Ishikawa (cell line): ENCODE data around the gene NOTCH1.

Experiments
- CEBPB ChIP-seq: IDR thresholded peaks from 2 replicates; pipeline ENCODE4 v1.6.1; 2012
- CREB1 ChIP-seq: IDR thresholded peaks from 2 replicates; pipeline ENCODE4 v1.6.1; 2012; ENCODE audit warnings: low read depth
- EGR1 ChIP-seq: IDR thresholded peaks from 2 replicates; pipeline ENCODE4 v1.6.1; 2012
- EP300 ChIP-seq: IDR thresholded peaks from 2 replicates; pipeline ENCODE4 v1.6.1; 2012; ENCODE audit warnings: borderline replicate concordance
- FOXM1 ChIP-seq: IDR thresholded peaks from 2 replicates; pipeline ENCODE4 v1.6.1; 2012; ENCODE audit warnings: low read depth, borderline replicate concordance
- NFIC ChIP-seq: IDR thresholded peaks from 2 replicates; pipeline ENCODE4 v1.6.1; 2012
- RAD21 ChIP-seq: IDR thresholded peaks from 2 replicates; pipeline ENCODE4 v1.6.1; 2012; ENCODE audit warnings: low read depth
- TCF12 ChIP-seq: IDR thresholded peaks from 2 replicates; pipeline ENCODE4 v1.6.1; 2012; ENCODE audit warnings: low read depth
- TEAD4 ChIP-seq: IDR thresholded peaks from 2 replicates; pipeline ENCODE4 v1.6.1; 2012
- YY1 ChIP-seq: IDR thresholded peaks from 2 replicates; pipeline ENCODE4 v1.6.1; 2012; ENCODE audit warnings: low read depth
- ZBTB7A ChIP-seq: IDR thresholded peaks from 2 replicates; pipeline ENCODE4 v1.6.1; 2012; ENCODE audit warnings: low read depth
- TF ChIP-seq, protein P1 (sequence below): IDR thresholded peaks from 2 replicates; pipeline ENCODE4 v1.6.1; 2012
- TF ChIP-seq, protein P2 (sequence below): IDR thresholded peaks from 2 replicates; pipeline ENCODE4 v1.6.1; 2012
- TF ChIP-seq, protein P3 (sequence below): IDR thresholded peaks from 2 replicates; pipeline ENCODE4 v1.6.1; 2012; ENCODE audit warnings: low read depth, mild to moderate bottlenecking

Gene NOTCH1

DNA sequence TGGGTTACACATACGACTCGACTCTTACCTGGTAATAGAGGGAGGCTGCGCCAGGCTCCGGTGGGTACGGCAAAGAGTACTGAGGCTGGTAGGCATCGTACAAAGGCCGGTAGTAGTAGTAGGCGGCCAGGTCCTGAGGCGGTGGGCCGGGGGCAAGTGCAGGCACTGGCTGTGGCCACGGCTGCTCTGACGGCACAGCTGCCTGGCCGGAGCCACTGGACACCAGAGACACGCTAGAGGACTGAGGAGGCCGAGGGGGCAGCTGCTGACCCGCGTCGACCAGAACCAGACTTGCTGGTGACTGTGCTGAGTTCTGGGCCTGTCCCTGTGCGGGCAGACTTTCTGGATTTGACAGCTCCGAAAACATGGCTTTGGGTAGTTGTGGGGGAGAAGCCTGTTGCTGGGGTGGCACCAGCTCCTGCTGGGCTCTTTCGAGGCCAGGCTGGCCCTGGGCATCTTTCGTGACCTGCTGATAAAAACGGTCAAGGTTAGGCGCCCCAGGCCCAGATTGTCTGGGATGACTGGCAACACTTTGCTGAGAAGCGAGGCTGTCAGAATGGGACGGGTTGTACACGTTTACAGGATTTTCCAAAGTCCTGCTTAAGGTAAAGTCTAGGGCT lies 71.7 kb downstream of the NOTCH1 start:
- TF ChIP-seq RAD21 (no peak), YY1 (no peak), NFIC (no peak), EP300 (no peak), TEAD4 (no peak), TCF12 (no peak), EGR1 (no peak)
- TF ChIP-seq, protein P1, sequence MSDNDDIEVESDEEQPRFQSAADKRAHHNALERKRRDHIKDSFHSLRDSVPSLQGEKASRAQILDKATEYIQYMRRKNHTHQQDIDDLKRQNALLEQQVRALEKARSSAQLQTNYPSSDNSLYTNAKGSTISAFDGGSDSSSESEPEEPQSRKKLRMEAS: no peak
- TF ChIP-seq, protein P2, sequence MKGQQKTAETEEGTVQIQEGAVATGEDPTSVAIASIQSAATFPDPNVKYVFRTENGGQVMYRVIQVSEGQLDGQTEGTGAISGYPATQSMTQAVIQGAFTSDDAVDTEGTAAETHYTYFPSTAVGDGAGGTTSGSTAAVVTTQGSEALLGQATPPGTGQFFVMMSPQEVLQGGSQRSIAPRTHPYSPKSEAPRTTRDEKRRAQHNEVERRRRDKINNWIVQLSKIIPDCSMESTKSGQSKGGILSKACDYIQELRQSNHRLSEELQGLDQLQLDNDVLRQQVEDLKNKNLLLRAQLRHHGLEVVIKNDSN: no peak

DNA sequence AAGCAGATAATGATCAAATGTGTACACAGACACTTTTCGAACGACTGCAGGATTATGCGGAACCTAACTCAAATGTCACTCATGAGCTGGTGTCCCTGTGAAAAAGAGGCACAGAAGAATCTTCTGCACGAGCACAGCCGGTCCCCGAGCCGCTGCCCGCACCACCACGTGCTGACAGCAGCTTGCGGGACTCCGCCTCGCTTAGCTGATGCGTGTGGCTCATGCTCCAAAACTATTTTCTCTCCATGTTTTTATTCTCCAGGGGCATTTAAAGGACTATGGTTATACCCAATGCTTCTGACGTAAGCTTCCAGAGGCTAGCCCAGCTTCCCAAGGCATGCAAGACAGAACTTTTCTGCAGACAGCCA lies 72.5 kb downstream of the NOTCH1 start:
- TF ChIP-seq TCF12 (no peak), EGR1 (no peak), FOXM1 (no peak), EP300 (no peak), ZBTB7A (no peak), NFIC (no peak), RAD21 (no peak), YY1 (no peak), CREB1 (no peak)
- TF ChIP-seq, protein P1: no peak
- TF ChIP-seq, protein P2: no peak
- TF ChIP-seq, protein P3, sequence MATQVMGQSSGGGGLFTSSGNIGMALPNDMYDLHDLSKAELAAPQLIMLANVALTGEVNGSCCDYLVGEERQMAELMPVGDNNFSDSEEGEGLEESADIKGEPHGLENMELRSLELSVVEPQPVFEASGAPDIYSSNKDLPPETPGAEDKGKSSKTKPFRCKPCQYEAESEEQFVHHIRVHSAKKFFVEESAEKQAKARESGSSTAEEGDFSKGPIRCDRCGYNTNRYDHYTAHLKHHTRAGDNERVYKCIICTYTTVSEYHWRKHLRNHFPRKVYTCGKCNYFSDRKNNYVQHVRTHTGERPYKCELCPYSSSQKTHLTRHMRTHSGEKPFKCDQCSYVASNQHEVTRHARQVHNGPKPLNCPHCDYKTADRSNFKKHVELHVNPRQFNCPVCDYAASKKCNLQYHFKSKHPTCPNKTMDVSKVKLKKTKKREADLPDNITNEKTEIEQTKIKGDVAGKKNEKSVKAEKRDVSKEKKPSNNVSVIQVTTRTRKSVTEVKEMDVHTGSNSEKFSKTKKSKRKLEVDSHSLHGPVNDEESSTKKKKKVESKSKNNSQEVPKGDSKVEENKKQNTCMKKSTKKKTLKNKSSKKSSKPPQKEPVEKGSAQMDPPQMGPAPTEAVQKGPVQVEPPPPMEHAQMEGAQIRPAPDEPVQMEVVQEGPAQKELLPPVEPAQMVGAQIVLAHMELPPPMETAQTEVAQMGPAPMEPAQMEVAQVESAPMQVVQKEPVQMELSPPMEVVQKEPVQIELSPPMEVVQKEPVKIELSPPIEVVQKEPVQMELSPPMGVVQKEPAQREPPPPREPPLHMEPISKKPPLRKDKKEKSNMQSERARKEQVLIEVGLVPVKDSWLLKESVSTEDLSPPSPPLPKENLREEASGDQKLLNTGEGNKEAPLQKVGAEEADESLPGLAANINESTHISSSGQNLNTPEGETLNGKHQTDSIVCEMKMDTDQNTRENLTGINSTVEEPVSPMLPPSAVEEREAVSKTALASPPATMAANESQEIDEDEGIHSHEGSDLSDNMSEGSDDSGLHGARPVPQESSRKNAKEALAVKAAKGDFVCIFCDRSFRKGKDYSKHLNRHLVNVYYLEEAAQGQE: no peak

DNA sequence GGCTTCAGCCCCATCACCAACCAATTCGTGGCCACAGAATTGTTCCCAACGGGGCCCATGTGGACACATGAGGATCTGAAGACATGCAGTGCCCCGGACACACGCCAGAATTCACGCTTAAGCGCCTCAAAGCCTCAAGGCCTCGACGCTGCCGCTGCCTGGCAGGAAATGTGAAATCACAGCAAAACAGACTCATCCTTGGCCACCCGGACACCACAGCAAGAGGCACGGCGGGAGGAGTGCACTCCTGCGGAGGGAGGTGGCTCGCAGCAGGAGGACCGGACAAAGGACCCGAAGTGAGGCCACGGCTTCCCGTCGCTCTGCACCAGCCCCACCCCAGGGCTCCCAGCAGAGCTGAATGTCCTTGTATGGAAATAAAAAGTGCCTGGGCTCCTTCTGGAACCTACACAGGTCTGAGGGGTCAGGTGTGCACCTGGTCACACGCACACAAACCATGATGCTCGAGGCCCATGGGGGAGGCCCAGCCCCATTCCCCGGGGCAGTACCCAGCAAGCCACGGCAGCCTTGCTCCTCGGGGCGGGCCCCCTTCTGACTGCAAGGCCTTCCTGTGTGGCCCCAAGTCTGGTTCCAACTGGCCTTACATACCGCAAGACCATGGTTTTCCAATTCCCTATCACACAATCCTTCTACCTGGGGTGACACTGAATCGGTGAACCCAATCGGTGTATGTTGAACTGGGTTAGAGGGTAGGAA lies 73.1 kb downstream of the NOTCH1 start:
- TF ChIP-seq, protein P2: no peak
- no peak for TF ChIP-seq CEBPB
- TF ChIP-seq, protein P3: no peak
- TF ChIP-seq ZBTB7A: no peak

DNA sequence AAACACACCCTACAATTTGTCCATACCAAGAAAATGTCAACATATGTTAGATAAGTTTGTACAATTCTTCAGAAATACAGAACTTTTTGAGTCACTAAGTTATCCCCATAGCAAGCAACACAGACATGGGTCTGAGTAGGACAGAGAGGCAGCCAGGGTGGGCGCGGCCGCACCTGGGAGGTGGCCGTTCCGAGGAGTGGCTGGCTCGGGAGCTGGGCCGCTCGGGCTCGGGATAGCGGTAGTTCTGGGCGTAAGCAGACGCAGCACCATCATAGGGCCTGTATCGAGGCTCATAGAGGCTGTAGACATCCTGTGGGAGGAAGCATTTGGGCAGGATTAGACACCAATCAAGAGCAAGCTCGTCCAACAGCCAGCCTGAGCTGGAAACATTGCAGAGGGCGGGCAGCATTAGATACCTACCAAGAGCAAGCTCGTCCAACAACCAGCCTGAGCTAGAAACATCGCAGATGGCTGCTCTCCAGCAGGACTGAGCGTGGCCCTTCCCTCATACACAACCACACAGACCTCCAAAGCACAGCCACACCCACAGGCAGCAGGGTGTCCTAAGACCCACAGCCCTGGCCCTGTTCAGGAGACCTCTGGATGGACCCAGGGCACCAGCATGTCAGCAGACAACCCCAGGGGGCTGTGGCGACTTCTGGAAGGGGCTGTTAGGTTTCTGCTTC lies 73.9 kb downstream of the NOTCH1 start:
- TF ChIP-seq TEAD4: no peak

DNA sequence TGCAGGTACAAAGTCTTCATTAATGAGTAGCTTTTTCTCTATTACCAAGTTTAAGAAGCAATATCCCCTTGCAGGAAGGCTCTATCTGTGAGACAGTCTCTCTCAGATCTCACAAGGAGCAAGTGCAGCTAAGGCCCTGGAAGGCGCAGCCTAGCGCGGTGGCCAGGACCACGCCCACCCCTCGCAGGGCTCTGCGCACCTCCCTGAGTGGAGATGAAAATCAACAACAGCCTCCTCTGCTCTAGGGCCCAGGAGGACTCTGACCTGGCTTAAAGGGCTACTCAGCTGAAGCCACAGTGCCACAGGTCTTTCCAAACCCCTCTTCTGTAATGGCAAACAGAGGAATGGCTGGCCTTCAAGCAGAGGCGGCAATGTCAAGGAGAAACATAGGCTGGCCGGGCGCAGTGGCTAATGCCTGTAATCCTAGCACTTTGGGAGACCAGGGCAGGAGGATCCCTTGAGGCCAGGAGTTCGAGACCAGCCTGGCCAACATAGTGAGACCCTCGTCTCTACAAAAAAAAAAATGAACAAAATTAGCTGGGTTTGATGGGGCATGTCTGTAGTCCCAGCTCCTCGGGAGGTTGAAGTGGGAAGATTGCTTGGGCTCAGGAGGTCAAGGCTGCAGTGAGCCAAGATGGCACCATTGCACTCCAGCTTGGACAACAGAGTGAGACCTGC lies 74.9 kb downstream of the NOTCH1 start:
- TF ChIP-seq TCF12 (no peak), CREB1 (no peak), EP300 (no peak)
- TF ChIP-seq, protein P1: no peak
- TF ChIP-seq, protein P3: no peak
